GM12892 (cell line): ENCODE data around the gene PPP1R16B.

ENCODE experiments used
- POLR2A ChIP-seq: IDR thresholded peaks from 2 replicates; pipeline ENCODE4 v1.6.1; 2011; ENCODE audit warnings: low read depth, low read length, control low read depth
- POLR2AphosphoS5 ChIP-seq: IDR thresholded peaks from 2 replicates; pipeline ENCODE4 v1.6.1; 2011; ENCODE audit warnings: low read depth, low read length, control low read depth
- TAF1 ChIP-seq: IDR thresholded peaks from 2 replicates; pipeline ENCODE4 v1.6.1; 2011; ENCODE audit warnings: low read depth, mild to moderate bottlenecking, control low read depth, low read length, borderline replicate concordance

GRCh38 chr20:38805502-38805957 is at the start of gene PPP1R16B:
- TF ChIP-seq POLR2A (peak; percentile 88; the same call in 1 of the 2 replicates), POLR2AphosphoS5 (peak; percentile 84), TAF1 (peak; percentile 95)
